Thymus (tissue), 11 donors: Measurements from ENCODE around the gene ACAN. TPM values are rescaled to one million over a fixed set of nuclear protein-coding genes. Genes with fewer than 3 reads are reported as not detected.

ENCODE experiments used
- DNase-seq, 9 donors: peaks; one replicate each; pipeline ENCODE4 v3.0.0-alpha.2; 2013; ENCODE audit warnings: low spot score in 9 of 9, low read depth in 6 of 9, missing footprints in 1 of 9
- H3K27ac ChIP-seq, 2 donors: one replicate each; pipeline ENCODE4 v1.5.1; 2013; ENCODE audit warnings: control low read depth in 1 of 2, low read depth in 1 of 2, low read length in 1 of 2, mild to moderate bottlenecking in 1 of 2, moderate library complexity in 1 of 2
- H3K27me3 ChIP-seq, 2 donors: one replicate each; pipeline ENCODE4 v1.5.1; 2013; ENCODE audit warnings: low read length in 1 of 2; ENCODE audit not compliant: control insufficient read depth in 2 of 2, insufficient read depth in 1 of 2
- H3K36me3 ChIP-seq, 2 donors: one replicate each; pipeline ENCODE4 v1.5.1; 2013; ENCODE audit warnings: low read length in 1 of 2, mild to moderate bottlenecking in 1 of 2, moderate library complexity in 1 of 2; ENCODE audit not compliant: control insufficient read depth in 2 of 2, insufficient read depth in 2 of 2
- H3K4me1 ChIP-seq, 2 donors: one replicate each; pipeline ENCODE4 v1.5.1; 2013; ENCODE audit warnings: low read length in 2 of 2; ENCODE audit not compliant: control insufficient read depth in 2 of 2, insufficient read depth in 2 of 2
- H3K4me3 ChIP-seq, 2 donors: one replicate each; pipeline ENCODE4 v1.5.1; 2013; ENCODE audit warnings: low read length in 2 of 2, control low read depth in 1 of 2, mild to moderate bottlenecking in 1 of 2
- H3K9me3 ChIP-seq, 2 donors: one replicate each; pipeline ENCODE4 v1.5.1; 2013; ENCODE audit warnings: low read length in 1 of 2, mild to moderate bottlenecking in 1 of 2; ENCODE audit not compliant: control insufficient read depth in 2 of 2, insufficient read depth in 1 of 2
- WGBS: extraction: QIAGEN DNeasy Blood & Tissue Kit; methylation state at CpG from one replicate; pipeline ENCODE4 v1.1.7; 2013; 5-methylcytosine and 5-hydroxymethylcytosine counted together
- polyA plus RNA-seq: library from polyadenylated mRNA; stranded (reverse); fragments of 200-250 nt; gene quantifications from one replicate; pipeline ENCODE4 v1.2.3, GENCODE V29; 2013
- total RNA-seq: library from RNA; stranded (reverse); fragments of 120-200 nt; gene quantifications from one replicate; pipeline ENCODE4 v1.2.4, GENCODE V29; 2013
- donor health status: healthy.

The ACAN gene
- total and polyA plus RNA-seq, 2 donors: 0.28 to 0.80 TPM

DNA sequence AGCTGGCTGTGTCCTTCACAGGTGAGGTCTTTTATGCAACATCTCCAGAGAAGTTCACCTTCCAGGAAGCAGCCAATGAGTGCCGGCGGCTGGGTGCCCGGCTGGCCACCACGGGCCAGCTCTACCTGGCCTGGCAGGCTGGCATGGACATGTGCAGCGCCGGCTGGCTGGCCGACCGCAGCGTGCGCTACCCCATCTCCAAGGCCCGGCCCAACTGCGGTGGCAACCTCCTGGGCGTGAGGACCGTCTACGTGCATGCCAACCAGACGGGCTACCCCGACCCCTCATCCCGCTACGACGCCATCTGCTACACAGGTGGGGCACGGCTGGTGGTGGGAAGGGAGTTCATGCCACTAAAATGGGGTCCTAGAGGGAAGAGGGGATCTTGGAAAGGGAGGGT lies 40.1 kb downstream of the ACAN start:
- Histone ChIP-seq H3K4me1 (no peaks in the 10 kb centered on the region), H3K27ac (no peak overlapping the region), H3K9me3 (no peaks in the 10 kb centered on the region), H3K36me3 (no peaks in the 10 kb centered on the region), H3K27me3 (no peaks in the 10 kb centered on the region), H3K4me3 (no peak overlapping the region)
- 96% methylated on average over 21 of the region's 21 CpGs for WGBS
- DNase-seq: no peak

DNA sequence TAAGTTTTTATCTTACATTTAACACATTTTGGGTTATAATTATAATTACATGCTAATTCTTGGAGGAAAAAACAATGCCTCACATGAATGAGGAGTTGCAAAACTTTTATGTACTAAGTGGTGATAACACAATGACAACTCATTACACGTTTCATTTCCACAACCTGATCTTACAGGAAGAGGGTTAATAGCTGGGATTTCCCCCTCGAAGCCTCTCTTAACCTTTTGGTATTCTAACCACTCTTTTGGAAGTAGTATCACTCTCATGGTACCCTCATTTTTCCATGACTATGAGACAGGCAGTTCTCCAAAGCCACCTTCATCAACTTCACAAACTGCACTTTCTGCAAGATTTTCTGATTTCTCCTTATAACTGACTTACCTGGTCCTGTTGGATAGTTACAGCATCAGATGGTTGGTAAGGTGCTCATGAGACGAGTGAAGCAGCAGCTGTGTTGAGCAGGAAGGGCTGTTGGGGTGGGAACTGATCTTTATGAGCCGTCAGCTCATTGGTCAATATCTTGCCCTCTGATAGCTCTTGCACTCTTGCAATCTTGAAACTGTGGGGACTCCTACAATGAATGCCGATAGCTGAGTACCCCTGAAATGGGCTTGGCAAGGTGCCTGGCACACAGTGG lies 41.6 kb downstream of the ACAN start:
- 66% methylated on average over 5 of the region's 5 CpGs for WGBS
- DNase-seq: no peak
- H3K27ac ChIP-seq: no peak overlapping the region
- H3K9me3 ChIP-seq: no peaks in the 10 kb centered on the region
- no peaks in the 10 kb centered on the region for H3K4me1 ChIP-seq
- no peak overlapping the region for H3K4me3 ChIP-seq
- no peaks in the 10 kb centered on the region for H3K27me3 ChIP-seq
- H3K36me3 ChIP-seq: no peaks in the 10 kb centered on the region

DNA sequence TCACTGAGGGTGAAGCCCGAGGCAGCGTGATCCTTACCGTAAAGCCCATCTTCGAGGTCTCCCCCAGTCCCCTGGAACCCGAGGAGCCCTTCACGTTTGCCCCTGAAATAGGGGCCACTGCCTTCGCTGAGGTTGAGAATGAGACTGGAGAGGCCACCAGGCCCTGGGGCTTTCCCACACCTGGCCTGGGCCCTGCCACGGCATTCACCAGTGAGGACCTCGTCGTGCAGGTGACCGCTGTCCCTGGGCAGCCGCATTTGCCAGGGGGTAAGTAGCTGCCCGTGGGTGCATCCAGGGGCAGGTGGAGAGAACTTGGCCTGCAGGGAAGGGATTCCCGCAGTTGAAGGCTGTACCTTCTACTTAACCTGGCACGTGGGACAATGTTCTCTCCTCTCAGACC lies 42.4 kb downstream of the ACAN start:
- Histone ChIP-seq H3K4me1 (no peaks in the 10 kb centered on the region), H3K36me3 (no peaks in the 10 kb centered on the region), H3K27ac (no peak overlapping the region), H3K4me3 (no peak overlapping the region), H3K9me3 (no peaks in the 10 kb centered on the region), H3K27me3 (no peaks in the 10 kb centered on the region)
- 93% methylated on average over 15 of the region's 15 CpGs for WGBS
- no peak for DNase-seq

DNA sequence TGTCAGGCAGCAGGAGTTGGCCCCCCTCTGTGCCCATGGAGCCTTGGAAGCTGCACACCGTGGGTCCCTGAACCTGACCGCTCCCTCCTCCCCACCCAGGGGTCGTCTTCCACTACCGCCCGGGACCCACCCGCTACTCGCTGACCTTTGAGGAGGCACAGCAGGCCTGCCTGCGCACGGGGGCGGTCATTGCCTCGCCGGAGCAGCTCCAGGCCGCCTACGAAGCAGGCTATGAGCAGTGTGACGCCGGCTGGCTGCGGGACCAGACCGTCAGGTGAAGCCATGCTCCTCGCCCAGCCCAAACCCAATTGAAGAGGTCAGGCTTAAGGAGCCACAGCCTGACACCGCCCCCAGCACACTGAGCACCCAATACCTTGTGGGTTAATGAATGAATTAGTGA lies 43.9 kb downstream of the ACAN start:
- DNase-seq: no peak

DNA sequence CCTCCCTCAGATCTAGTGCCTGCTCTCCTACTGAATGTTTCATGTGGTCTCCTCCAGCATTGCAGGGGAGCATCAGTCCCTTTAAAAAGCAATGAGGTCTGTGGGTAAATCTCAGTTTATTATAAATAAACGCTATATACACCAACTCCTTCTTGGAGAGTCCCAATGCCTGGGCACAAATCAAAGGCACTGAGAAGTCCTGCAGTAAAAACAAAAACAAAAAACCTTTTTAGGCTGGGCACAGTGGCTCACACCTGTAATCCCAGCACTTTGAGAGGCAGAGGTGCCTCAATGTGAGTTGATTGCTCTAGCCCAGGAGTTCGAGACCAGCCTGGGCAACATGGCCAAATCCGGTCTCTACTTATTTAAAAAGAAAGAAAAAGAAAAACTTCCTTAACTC lies 45.0 kb downstream of the ACAN start:
- no peaks in the 10 kb centered on the region for H3K9me3 ChIP-seq
- no peak overlapping the region for H3K27ac ChIP-seq
- DNase-seq: no peak
- no peaks in the 10 kb centered on the region for H3K36me3 ChIP-seq
- H3K4me1 ChIP-seq: no peaks in the 10 kb centered on the region
- 95% methylated on average over 3 of the region's 3 CpGs for WGBS
- H3K4me3 ChIP-seq: no peak overlapping the region
- no peaks in the 10 kb centered on the region for H3K27me3 ChIP-seq

More for the DNA sequence above, 43.9 kb downstream of the ACAN start:
- H3K4me3 ChIP-seq: no peak overlapping the region
- 89% methylated on average over 20 of the region's 20 CpGs for WGBS
- no peak overlapping the region for H3K27ac ChIP-seq
- H3K36me3 ChIP-seq: no peaks in the 10 kb centered on the region
- no peaks in the 10 kb centered on the region for H3K27me3 ChIP-seq
- H3K4me1 ChIP-seq: no peaks in the 10 kb centered on the region
- H3K9me3 ChIP-seq: no peaks in the 10 kb centered on the region

DNA sequence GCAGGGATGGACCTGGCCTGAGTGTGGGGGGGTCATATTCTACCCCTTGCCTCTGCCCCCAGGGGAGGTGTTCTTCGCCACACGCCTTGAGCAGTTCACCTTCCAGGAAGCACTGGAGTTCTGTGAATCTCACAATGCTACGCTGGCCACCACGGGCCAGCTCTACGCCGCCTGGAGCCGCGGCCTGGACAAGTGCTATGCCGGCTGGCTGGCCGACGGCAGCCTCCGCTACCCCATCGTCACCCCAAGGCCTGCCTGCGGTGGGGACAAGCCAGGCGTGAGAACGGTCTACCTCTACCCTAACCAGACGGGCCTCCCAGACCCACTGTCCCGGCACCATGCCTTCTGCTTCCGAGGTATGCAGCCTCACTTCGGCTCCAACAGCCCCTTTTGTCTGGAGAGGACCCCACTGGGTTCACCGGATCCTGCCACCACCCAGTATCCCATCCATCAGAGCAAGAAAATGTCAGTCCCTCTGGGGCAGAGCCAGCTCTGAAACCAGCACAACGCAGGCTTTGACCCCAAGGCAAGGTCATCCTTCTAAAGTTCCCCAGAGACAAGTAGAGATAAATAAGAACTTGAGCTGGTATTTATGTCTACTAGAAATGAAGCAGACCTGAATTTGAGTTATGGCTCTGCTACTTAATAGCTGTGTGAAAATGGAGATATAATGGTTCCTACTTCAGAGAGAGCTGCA lies 46.3 kb downstream of the ACAN start:
- Histone ChIP-seq H3K4me1 (no peaks in the 10 kb centered on the region), H3K27me3 (no peaks in the 10 kb centered on the region), H3K4me3 (no peak overlapping the region), H3K9me3 (no peaks in the 10 kb centered on the region), H3K27ac (no peak overlapping the region), H3K36me3 (no peaks in the 10 kb centered on the region)
- WGBS: 91% methylated on average over 22 of the region's 22 CpGs
- DNase-seq: no peak

DNA sequence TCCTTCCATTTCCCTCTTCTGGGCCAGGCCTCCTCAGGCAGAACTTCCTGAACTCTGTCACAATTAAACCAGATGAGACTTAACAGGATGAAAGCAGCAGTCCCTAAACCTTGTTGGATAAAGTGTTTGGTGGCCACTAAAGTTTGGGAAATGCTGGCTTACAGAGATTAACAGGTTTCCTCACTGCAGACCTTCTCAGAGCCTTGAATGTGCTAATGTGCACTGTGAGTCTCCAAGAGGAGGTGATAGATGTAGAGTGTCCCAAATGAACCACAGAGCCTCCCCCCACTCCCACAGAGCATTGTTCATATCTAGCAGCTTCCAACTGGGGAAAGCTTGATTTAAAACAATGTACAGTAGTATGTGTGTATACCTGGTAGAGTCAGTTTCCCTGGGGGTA lies 49.2 kb downstream of the ACAN start:
- H3K27ac ChIP-seq: no peak overlapping the region
- H3K36me3 ChIP-seq: no peaks in the 10 kb centered on the region
- DNase-seq: no peak
- H3K4me3 ChIP-seq: no peak overlapping the region
- peaks cover 3 to 8% of the 10 kb centered on the region in 2 donors for H3K9me3 ChIP-seq
- H3K4me1 ChIP-seq: no peaks in the 10 kb centered on the region
- H3K27me3 ChIP-seq: no peaks in the 10 kb centered on the region

DNA sequence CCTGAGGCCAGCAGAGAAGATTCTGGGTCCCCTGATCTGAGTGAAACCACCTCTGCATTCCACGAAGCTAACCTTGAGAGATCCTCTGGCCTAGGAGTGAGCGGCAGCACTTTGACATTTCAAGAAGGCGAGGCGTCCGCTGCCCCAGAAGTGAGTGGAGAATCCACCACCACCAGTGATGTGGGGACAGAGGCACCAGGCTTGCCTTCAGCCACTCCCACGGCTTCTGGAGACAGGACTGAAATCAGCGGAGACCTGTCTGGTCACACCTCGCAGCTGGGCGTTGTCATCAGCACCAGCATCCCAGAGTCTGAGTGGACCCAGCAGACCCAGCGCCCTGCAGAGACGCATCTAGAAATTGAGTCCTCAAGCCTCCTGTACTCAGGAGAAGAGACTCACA lies 55.7 kb downstream of the ACAN start:
- no peaks in the 10 kb centered on the region for H3K4me1 ChIP-seq
- WGBS: 95% methylated on average over 11 of the region's 11 CpGs
- no peaks in the 10 kb centered on the region for H3K27me3 ChIP-seq
- H3K27ac ChIP-seq: no peak overlapping the region
- peaks cover 3 to 8% of the 10 kb centered on the region in 2 donors for H3K9me3 ChIP-seq
- DNase-seq: no peak
- no peak overlapping the region for H3K4me3 ChIP-seq
- H3K36me3 ChIP-seq: no peaks in the 10 kb centered on the region

DNA sequence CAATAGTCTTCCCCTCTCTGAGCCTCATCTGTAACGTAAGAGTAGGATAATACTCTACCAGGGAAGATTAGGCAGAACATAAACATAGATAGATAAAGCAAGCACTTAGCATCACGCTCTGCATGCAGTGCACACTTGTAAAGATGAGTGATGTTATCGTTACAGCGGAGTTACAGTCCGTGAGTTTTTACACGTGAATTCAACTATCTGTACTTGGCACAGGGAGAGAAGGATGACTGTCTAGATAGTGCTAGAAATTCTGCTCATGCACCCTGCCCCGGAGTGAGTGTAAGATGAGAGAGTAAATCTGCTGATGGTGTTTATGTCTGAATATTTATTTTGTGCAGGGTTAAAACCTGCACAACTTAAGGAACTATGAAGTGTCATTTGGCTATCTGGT lies 56.3 kb downstream of the ACAN start:
- Histone ChIP-seq H3K36me3 (no peaks in the 10 kb centered on the region), H3K27me3 (no peaks in the 10 kb centered on the region), H3K4me1 (no peaks in the 10 kb centered on the region), H3K9me3 (peaks cover 3 to 8% of the 10 kb centered on the region in 2 donors), H3K27ac (no peak overlapping the region), H3K4me3 (no peak overlapping the region)
- 77% methylated on average over 7 of the region's 7 CpGs for WGBS
- DNase-seq: no peak
